ENCODE results near the gene WDR20.
"Not testable (repeated sequence)": the region's sequence is repeated elsewhere in the genome, so short reads cannot be mapped to it uniquely, and the experiment has no call there.

WDR20 gene

GRCh38 chr14:102146423-102146822 lies 6.7 kb downstream of the WDR20 start:
- DNase-seq (ENCODE audit: low read depth), result no peak
- H3K4me3 ChIP-seq (ENCODE audit: low read length), result no peak overlapping the region
- no peak for TF ChIP-seq CTCF (IDR thresholded peaks at IDR 0.05; ENCODE audit: insufficient read depth, low read depth, low read length, missing control alignments)

- TF ChIP-seq CTCF (IDR thresholded peaks at IDR 0.05; ENCODE audit: insufficient read depth, low read depth, low read length, missing control alignments), result no peak
- no peak overlapping the region for H3K4me3 ChIP-seq (ENCODE audit: low read length)
- DNase-seq (ENCODE audit: low read depth), result no peak
These were observed 10.4 kb downstream of the WDR20 start for GRCh38 chr14:102150083-102150482.

GRCh38 chr14:102150744-102151143 lies 11.0 kb downstream of the WDR20 start:
- no peak for DNase-seq (ENCODE audit: low read depth)
- no peak for TF ChIP-seq CTCF (IDR thresholded peaks at IDR 0.05; ENCODE audit: insufficient read depth, low read depth, low read length, missing control alignments)
- H3K4me3 ChIP-seq (ENCODE audit: low read length), result no peak overlapping the region

DNA sequence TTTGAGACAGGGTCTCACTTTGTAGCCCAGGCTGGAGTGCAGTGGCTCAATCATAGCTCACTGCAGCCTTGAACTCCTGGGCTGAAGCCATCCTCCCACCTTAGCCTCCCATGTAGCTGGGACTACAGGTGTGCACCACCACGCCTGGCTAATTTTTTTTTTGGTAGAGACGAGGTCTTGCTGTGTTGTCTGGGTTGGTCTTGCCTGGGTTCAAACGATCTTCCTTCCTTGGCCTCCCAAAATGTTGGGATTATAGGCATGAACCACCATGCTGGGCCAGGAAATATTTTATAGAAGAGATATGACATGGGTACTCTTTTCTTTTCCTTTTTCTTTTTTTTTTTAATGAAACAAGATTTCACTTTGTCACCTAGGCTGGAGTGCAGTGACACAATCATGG lies 11.7 kb downstream of the WDR20 start:
- DNase-seq (ENCODE audit: low read depth); H3K4me3 ChIP-seq (ENCODE audit: low read length): not testable (repeated sequence)

- TF ChIP-seq CTCF (IDR thresholded peaks at IDR 0.05; ENCODE audit: insufficient read depth, low read depth, low read length, missing control alignments), result no peak
- no peak overlapping the region for H3K4me3 ChIP-seq (ENCODE audit: low read length)
- DNase-seq (ENCODE audit: low read depth), result no peak
These were observed 14.4 kb downstream of the WDR20 start for GRCh38 chr14:102154121-102154520.

DNA sequence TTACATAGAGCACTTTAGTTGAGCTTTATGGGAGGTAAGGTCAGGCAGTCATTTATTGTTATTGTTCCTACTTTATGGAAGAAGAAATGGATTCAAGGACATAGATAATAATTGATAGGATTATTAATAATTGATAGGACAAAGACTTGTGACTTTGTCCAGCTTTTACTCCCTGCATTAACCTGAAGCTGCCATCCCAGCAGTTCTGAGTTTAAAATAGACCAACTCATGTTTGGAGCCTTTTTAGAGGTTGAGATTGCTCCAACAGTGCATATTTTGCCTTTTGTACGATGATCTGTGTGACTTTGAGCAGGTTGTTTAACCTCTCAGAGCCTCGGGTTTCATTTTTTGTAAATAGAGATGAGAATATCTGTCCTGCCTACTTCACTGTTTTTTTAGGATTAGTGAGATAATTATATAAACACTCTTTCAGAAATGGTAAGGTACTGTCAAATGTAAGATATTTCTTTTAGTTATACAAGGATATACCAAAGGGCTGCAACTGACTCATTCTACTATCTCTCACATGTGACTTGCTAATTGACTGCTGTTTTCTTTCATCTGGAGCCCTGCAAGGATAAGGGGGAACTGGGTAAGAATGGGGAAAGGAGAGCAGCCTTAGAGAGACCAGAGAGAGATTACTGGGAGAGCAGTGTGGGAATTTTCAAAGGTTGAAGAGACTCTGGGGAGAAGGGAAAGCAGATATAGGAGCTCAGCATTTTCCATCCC lies 15.3 kb downstream of the WDR20 start:
- no peak overlapping the region for H3K4me3 ChIP-seq (ENCODE audit: low read length)
- no peak for DNase-seq (ENCODE audit: low read depth)
- TF ChIP-seq CTCF (IDR thresholded peaks at IDR 0.05; ENCODE audit: insufficient read depth, low read depth, low read length, missing control alignments), result no peak

DNA sequence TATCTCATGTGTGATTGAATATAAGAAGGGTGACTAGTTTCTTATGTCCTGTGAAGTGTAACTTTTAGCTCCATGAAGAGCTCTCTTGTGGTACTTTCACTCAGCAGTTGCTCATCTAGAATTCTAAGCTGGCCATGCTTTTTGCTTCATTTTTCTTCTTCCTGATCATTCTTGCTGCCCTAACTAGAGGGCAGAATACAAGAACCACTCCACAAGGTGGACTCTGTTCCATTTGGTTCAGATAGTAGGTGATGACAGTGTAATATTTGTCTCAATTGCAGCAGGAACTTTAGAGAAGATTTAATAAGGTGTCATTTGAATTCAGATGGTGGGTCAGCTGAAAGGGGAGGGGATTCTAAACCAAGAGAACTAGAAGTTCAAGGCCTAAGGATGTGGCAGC lies 17.6 kb downstream of the WDR20 start:
- H3K4me3 ChIP-seq (ENCODE audit: low read length), result no peak overlapping the region
- TF ChIP-seq CTCF (IDR thresholded peaks at IDR 0.05; ENCODE audit: insufficient read depth, low read depth, low read length, missing control alignments), result no peak
- DNase-seq (ENCODE audit: low read depth), result no peak
